Ascending aorta (tissue), 2 donors: ENCODE results near the gene GREM1. TPM values are rescaled to one million over a fixed set of nuclear protein-coding genes. Genes with fewer than 3 reads are reported as not detected.

Experiments used
- DNase-seq, 2 donors: peaks; one replicate each; pipeline ENCODE4 v3.0.0-alpha.2; 2019; ENCODE audit warnings: low spot score in 2 of 2
- H3K27ac ChIP-seq, 2 donors: fragments of 200-600 bp; sonication (generic); one replicate each; pipeline ENCODE4 v1.5.1; 2016 to 2017; ENCODE audit warnings: mild to moderate bottlenecking in 1 of 2
- H3K27me3 ChIP-seq: fragments of 200-600 bp; sonication (generic); one replicate; pipeline ENCODE4 v1.5.1; 2017
- H3K36me3 ChIP-seq, 2 donors: fragments of 200-600 bp; sonication (generic); one replicate each; pipeline ENCODE4 v1.5.1; 2016
- H3K4me1 ChIP-seq, 2 donors: fragments of 200-600 bp; sonication (generic); one replicate each; pipeline ENCODE4 v1.5.1; 2016 to 2017; ENCODE audit warnings: mild to moderate bottlenecking in 1 of 2
- H3K4me3 ChIP-seq, 2 donors: fragments of 200-600 bp; sonication (generic); one replicate each; pipeline ENCODE4 v1.5.1; 2016 to 2017; ENCODE audit warnings: mild to moderate bottlenecking in 1 of 2
- H3K9me3 ChIP-seq, 2 donors: fragments of 200-600 bp; sonication (generic); one replicate each; pipeline ENCODE4 v1.5.1; 2016
- intact Hi-C: fragments of 100-400 bp; cut with DNase I; formaldehyde crosslinking; loops from one replicate; pipeline ENCODE4 v1.15.1; 2023
- total RNA-seq: library from RNA; depleted of rRNA; stranded (reverse); fragments of >200 nt; gene quantifications from one replicate; pipeline ENCODE4 v1.1.0, GENCODE V29; 2016
- TF ChIP-seq, protein P1 (sequence below), 3 experiments: fragments of 200-600 bp in 2 of 3; fragments of 450-650 bp in 1 of 3; sonication (generic) in 2 of 3; IDR thresholded peaks; one replicate each; pipeline ENCODE4 v1.5.1; 2016 to 2019; ENCODE audit warnings: antibody characterized with exemption in 3 of 3, mild to moderate bottlenecking in 1 of 3, moderate library complexity in 1 of 3

GREM1 gene
- total RNA-seq, 1 donor from 2014 or later: not detected

DNA sequence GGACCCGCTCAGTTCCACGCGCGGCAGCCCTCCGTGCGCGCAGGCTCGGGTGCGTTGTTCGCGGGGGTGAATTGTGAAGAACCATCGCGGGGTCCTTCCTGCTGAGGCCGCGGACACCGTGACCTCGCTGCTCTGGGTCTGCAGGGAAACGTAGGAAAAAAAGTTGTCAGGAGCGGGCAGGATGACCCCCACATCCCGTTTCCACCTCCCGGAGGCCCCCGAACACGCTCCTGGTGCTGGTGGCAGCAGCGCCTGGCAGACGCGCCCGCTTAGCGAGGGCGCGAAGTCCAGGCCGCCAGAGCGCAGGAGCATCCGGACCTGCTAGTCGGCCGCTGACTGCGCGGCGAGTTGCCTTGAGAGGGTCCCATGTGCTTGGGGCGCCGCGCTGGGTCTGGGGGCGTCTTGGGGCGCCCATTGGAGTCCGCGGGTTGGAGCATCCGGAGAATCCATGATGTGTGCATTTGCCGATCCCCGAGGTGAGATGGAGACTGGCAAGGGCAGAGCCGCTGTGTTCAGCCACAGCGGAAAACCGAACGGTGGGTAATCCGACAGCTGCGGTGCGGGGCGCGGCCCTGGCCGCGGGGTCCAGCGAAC lies 520 bp downstream of the GREM1 start:
- no peak for DNase-seq
- Histone ChIP-seq H3K4me3 (peak overlapping the region; percentile 50), H3K27ac (no peak overlapping the region), H3K36me3 (no peaks in the 10 kb centered on the region), H3K27me3 (peaks cover 16% of the 10 kb centered on the region), H3K4me1 (peaks cover 0 to 3% of the 10 kb centered on the region in 2 donors), H3K9me3 (no peaks in the 10 kb centered on the region)
- TF ChIP-seq, protein P1, sequence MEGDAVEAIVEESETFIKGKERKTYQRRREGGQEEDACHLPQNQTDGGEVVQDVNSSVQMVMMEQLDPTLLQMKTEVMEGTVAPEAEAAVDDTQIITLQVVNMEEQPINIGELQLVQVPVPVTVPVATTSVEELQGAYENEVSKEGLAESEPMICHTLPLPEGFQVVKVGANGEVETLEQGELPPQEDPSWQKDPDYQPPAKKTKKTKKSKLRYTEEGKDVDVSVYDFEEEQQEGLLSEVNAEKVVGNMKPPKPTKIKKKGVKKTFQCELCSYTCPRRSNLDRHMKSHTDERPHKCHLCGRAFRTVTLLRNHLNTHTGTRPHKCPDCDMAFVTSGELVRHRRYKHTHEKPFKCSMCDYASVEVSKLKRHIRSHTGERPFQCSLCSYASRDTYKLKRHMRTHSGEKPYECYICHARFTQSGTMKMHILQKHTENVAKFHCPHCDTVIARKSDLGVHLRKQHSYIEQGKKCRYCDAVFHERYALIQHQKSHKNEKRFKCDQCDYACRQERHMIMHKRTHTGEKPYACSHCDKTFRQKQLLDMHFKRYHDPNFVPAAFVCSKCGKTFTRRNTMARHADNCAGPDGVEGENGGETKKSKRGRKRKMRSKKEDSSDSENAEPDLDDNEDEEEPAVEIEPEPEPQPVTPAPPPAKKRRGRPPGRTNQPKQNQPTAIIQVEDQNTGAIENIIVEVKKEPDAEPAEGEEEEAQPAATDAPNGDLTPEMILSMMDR (IDR thresholded peaks at IDR 0.05): no peak
- intact Hi-C loops: no loop called here

DNA sequence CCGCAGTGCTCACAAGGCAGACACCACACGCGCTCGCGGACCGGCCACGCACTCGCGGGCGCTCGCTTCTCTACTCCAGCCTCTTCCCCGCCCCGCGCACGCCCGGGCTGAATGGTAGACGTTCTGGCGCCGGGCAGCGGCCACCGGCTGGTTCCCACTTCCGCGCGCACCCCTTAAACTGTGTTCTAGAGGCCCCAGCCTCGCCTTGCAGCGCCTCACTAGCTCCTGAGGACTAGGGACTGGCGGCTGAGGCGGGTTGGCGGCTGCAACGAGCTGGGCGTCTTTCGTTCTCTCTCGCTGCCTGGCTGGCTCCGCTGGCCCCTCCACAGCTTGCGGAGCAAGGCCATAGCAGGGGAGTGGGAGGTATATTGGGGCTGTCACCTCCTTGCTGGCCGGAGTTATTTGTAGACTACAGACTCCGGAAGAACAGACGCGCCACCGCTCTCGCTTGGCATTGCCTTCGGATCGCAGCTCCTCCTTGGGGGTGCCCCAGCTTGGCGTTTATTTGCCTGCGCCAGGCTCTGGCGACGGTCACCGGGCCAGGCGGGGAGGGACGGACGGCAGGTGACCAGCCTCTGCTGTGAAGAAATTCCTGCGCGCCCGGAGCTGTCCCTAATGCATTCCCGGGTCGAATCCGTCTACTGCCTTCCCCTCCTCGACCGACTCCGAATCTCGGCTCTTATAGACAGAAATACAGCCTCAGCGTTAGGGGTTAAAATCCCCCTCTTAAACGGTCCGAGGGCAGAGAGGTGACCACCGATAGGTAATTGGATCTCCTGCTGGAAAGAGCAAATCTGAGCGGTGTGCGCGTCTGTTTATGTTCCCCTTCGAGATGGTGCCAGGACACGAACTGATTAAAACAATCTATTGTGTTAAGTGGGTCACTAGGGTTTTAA lies 1.3 kb downstream of the GREM1 start:
- intact Hi-C loops: no loop called here
- H3K27me3 ChIP-seq: peaks cover 16% of the 10 kb centered on the region

DNA sequence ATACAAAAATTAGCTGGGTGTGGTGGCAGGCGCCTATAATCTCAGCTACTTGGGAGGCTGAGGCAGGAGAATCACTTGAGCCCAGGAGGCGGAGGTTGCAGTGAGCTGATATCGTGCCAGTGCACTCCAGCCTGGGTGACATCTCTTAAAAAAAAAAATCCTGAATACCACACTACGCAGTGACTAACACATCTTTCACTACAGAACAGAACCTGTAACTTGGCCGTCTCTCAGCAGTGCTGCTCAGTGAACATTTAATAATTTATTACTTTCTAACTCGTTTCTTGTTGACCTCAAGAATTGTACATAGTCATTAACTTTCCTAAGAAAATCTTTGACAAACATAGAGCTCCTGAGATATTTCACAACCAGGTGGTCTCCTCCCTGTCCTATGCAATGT lies 3.8 kb downstream of the GREM1 start:
- intact Hi-C loops: no loop called here
- Histone ChIP-seq H3K9me3 (no peaks in the 10 kb centered on the region), H3K27ac (no peak overlapping the region), H3K27me3 (peaks cover 6% of the 10 kb centered on the region), H3K4me3 (no peak overlapping the region), H3K4me1 (peaks cover 0 to 3% of the 10 kb centered on the region in 2 donors), H3K36me3 (no peaks in the 10 kb centered on the region)
- DNase-seq: no peak
- TF ChIP-seq, protein P1 (IDR thresholded peaks at IDR 0.05): no peak

More for the DNA sequence above, 1.3 kb downstream of the GREM1 start:
- DNase-seq: no peak
- Histone ChIP-seq H3K4me3 (peak overlapping the region; percentile 50), H3K36me3 (no peaks in the 10 kb centered on the region), H3K27ac (no peak overlapping the region), H3K4me1 (peaks cover 0 to 3% of the 10 kb centered on the region in 2 donors), H3K9me3 (no peaks in the 10 kb centered on the region)
- TF ChIP-seq, protein P1 (IDR thresholded peaks at IDR 0.05): no peak

DNA sequence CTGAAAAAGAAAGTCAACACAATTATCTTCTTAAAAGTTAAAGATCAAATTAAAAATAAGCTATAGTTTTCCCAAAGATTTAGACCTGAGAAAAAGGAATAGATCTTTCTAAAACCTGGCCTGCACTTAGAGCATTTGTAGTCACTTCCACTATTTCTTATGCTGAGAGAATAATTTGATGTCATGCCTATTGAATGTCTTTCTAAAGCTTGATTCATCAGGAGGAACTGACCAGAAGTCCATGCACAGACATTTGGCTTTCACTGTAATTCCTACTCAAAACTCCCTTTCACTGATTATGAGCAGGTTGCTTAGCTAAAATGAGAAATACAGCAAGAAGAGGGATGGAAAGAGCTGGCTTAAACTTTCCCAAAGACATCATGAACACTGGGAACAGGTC lies 4.3 kb downstream of the GREM1 start:
- Histone ChIP-seq H3K9me3 (no peaks in the 10 kb centered on the region), H3K4me1 (peaks cover 0 to 3% of the 10 kb centered on the region in 2 donors), H3K4me3 (no peak overlapping the region), H3K27me3 (peaks cover 6% of the 10 kb centered on the region), H3K36me3 (no peaks in the 10 kb centered on the region), H3K27ac (no peak overlapping the region)
- no peak for DNase-seq
- TF ChIP-seq, protein P1 (IDR thresholded peaks at IDR 0.05): no peak
- intact Hi-C loops: no loop called here

DNA sequence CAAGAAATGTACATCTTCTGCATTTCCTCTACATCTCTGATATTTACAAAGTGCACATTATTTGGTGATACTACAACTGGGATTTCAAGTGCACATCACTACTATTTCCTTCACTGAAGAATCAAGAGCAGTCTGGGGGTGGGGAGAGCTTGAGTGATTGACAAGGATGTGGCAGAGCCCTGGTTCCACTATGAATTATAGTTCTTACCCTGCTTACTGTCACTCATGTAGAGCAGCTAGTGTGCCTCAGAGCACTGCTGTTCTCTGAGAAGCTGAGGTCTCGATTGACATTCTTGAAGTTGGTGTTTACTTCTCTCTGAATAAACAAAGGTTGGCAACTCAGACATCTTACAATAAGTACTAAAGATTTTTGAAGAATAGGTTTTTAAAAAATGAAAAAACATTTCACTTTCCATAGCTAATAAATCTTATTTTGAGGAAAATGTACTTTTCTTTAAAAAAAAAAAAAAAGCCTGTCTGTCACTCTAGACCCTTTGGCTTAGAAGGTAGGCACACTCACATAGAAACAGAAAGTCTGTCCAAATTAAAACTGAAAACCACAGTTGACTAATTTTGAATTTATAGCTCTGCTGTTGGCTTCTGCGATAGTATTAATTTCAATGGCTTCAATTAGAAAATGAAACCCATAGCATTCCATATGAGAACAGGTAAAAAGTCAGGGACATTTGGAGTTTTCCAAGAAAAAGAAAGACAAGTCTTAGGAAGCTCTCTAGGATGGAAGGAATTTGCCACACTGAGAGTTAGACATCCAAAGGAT lies 5.6 kb downstream of the GREM1 start:
- no peak for DNase-seq
- H3K4me3 ChIP-seq: no peak overlapping the region
- H3K27ac ChIP-seq: no peak overlapping the region
- intact Hi-C loops: no loop called here
- H3K4me1 ChIP-seq: no peaks in the 10 kb centered on the region
- TF ChIP-seq, protein P1 (IDR thresholded peaks at IDR 0.05): no peak
- no peaks in the 10 kb centered on the region for H3K36me3 ChIP-seq
- peaks cover 3% of the 10 kb centered on the region for H3K27me3 ChIP-seq
- H3K9me3 ChIP-seq: peaks cover 0 to 5% of the 10 kb centered on the region in 2 donors
